HG03139 (cell line): Measurements from ENCODE around the gene LARGE1.
"Not testable (repeated sequence)": the region's sequence is repeated elsewhere in the genome, so short reads cannot be mapped to it uniquely, and the experiment has no call there.

Source experiments
- ATAC-seq: cut with Tn5 transposase; IDR thresholded peaks from one replicate; pipeline ENCODE4 v1.9.1; 2021; ENCODE audit not compliant: unreplicated experiment

The LARGE1 gene

GRCh38 chr22:33487041-33487716 lies 433.1 kb downstream of the LARGE1 start:
- no peak for ATAC-seq

- ATAC-seq = no peak
These were observed 438.7 kb downstream of the LARGE1 start for GRCh38 chr22:33481550-33481949.

GRCh38 chr22:33477120-33478111 lies 442.9 kb downstream of the LARGE1 start:
- ATAC-seq = no peak

GRCh38 chr22:33476716-33477115 lies 443.6 kb downstream of the LARGE1 start:
- no peak for ATAC-seq

- ATAC-seq = no peak
These were observed 444.1 kb downstream of the LARGE1 start for GRCh38 chr22:33476206-33476605.

- no peak for ATAC-seq
These were observed 445.7 kb downstream of the LARGE1 start for GRCh38 chr22:33474587-33474986.

- ATAC-seq = no peak
These were observed 447.6 kb downstream of the LARGE1 start for GRCh38 chr22:33472462-33473344.

- ATAC-seq = no peak
These were observed 449.8 kb downstream of the LARGE1 start for GRCh38 chr22:33470456-33470855.

- no peak for ATAC-seq
These were observed 452.6 kb downstream of the LARGE1 start for GRCh38 chr22:33467620-33468095.

- ATAC-seq = no peak
These were observed 453.2 kb downstream of the LARGE1 start for GRCh38 chr22:33467080-33467479.

- ATAC-seq = no peak
These were observed 454.7 kb downstream of the LARGE1 start for GRCh38 chr22:33465554-33465953.

GRCh38 chr22:33464698-33465097 lies 455.6 kb downstream of the LARGE1 start:
- no peak for ATAC-seq

- ATAC-seq = no peak
These were observed 458.4 kb downstream of the LARGE1 start for GRCh38 chr22:33461698-33462434.

- ATAC-seq = not testable (repeated sequence)
These were observed 459.0 kb downstream of the LARGE1 start for GRCh38 chr22:33461245-33461644.

GRCh38 chr22:33459137-33459536 lies 461.1 kb downstream of the LARGE1 start:
- no peak for ATAC-seq

GRCh38 chr22:33456511-33456910 lies 463.8 kb downstream of the LARGE1 start:
- ATAC-seq = no peak

GRCh38 chr22:33455036-33455435 lies 465.2 kb downstream of the LARGE1 start:
- no peak for ATAC-seq

GRCh38 chr22:33451866-33452469 lies 468.3 kb downstream of the LARGE1 start:
- ATAC-seq = no peak

GRCh38 chr22:33450756-33451155 lies 469.5 kb downstream of the LARGE1 start:
- ATAC-seq = no peak

- no peak for ATAC-seq
These were observed 472.5 kb downstream of the LARGE1 start for GRCh38 chr22:33447733-33448132.
